ENCODE data around the gene TEX14. TPM values are rescaled to one million over a fixed set of nuclear protein-coding genes. Genes with fewer than 3 reads are reported as not detected.

TEX14 gene
- total and polyA plus RNA-seq, 10 of the 15 experiments (the other 5 are each of a cell fraction or from before 2014, with no cell fraction given), result 0.15 to 1.3 (median 0.66) TPM

GRCh38 chr17:58510075-58510474 lies 181.8 kb downstream of the TEX14 start:
- Histone ChIP-seq H3K9ac (ENCODE audit: control insufficient read depth, insufficient read depth, low read length) (no peak overlapping the region), H3K4me1 (ENCODE audit: control insufficient read depth, insufficient read depth, low read length) (peaks cover 25% of the 10 kb centered on the region), H2AFZ (ENCODE audit: control insufficient read depth, low read depth, low read length) (no peak overlapping the region), H3K4me3 (no peak overlapping the region), H3K4me2 (ENCODE audit: control insufficient read depth, insufficient read depth) (peak overlapping the region; percentile 28; the same call in 1 of the 2 replicates), H4K20me1 (ENCODE audit: control insufficient read depth, insufficient read depth) (peaks cover 2% of the 10 kb centered on the region; the same call in 1 of the 2 replicates), H3K79me2 (ENCODE audit: control insufficient read depth, insufficient read depth, low read length) (peaks cover 36% of the 10 kb centered on the region), H3K36me3 (ENCODE audit: control insufficient read depth in 2 of 2, insufficient read depth in 2 of 2, low read length in 1 of 2) (peaks cover 27 to 47% of the 10 kb centered on the region in 2 experiments; a peak in 3 of 4 replicates), H3K9me3 (replicated peaks; ENCODE audit: control insufficient read depth, insufficient read depth, low read length) (no peaks in the 10 kb centered on the region; the same call in 2 of the 3 replicates), H3K27me3 (replicated peaks in 1 of 2; ENCODE audit: control insufficient read depth in 2 of 2, insufficient read depth in 2 of 2, low read length in 1 of 2) (no peaks in the 10 kb centered on the region), H3K27ac (ENCODE audit: control insufficient read depth, insufficient read depth) (no peak overlapping the region)
- in situ Hi-C loops (cut with MboI), result no loop called here
- RAD21 ChIA-PET (ENCODE audit: unreplicated experiment), result no interaction called here
- FAIRE-seq (peak; percentile 27), DNase-seq (ENCODE audit: low read depth, low spot score) (no peak), ATAC-seq (peak; percentile 10)
- BruUV-seq (replicated peaks), result no TSS peak
- SMC1A ChIA-PET (ENCODE audit: uncharacterized antibody, unreplicated experiment), result interaction anchor here (1.4 kb wide), 1 partner anchor 9 kb away, joined by 4 read pairs; no protein-coding TSS in a partner anchor
- CTCF ChIA-PET, result interaction anchor here (1.6 kb wide), 1 partner anchor 9 kb away, joined by 4 read pairs; no protein-coding TSS in a partner anchor
- POLR2A ChIA-PET, result interaction anchor here (0.5 to 0.6 kb wide), 2 partner anchors 27 to 930 kb away, joined by 4 to 5 read pairs; no protein-coding TSS in a partner anchor
- intact Hi-C loops (cut with micrococcal nuclease; ENCODE audit: unreplicated experiment), result no loop called here
- WGBS (ENCODE audit: insufficient coverage, insufficient replicate concordance, low lambda C conversion rate, missing lambda C conversion rate), result 76% methylated on average over 5 of the region's 5 CpGs
- no peak for TF ChIP-seq RAD21 (IDR thresholded peaks at IDR 0.05; ENCODE audit: insufficient read depth, low read depth, low read length)
- no peak for TF ChIP-seq CHD2 (IDR thresholded peaks at IDR 0.05; ENCODE audit: borderline replicate concordance, low read depth, low read length)
- no peak for TF ChIP-seq NR2C1 (IDR thresholded peaks at IDR 0.05)
- no peak for TF ChIP-seq ATF7 (IDR thresholded peaks at IDR 0.05; ENCODE audit: low read depth)
- no peak for TF ChIP-seq MTA3 (IDR thresholded peaks at IDR 0.05; ENCODE audit: borderline replicate concordance, low read length)
- TF ChIP-seq PAX5 (IDR thresholded peaks at IDR 0.05; ENCODE audit: borderline replicate concordance, low read depth, low read length), result no peak
- no peak for TF ChIP-seq PKNOX1 (IDR thresholded peaks at IDR 0.05)
- no peak for TF ChIP-seq EGR1 (IDR thresholded peaks at IDR 0.05; ENCODE audit: borderline replicate concordance in 1 of 2, low read depth in 2 of 2, low read length in 2 of 2)
- TF ChIP-seq NFXL1 (IDR thresholded peaks at IDR 0.05; ENCODE audit: borderline replicate concordance), result no peak
- TF ChIP-seq SREBF2 (IDR thresholded peaks at IDR 0.05; ENCODE audit: low read length), result no peak
- peak; percentile 62 to 75 for TF ChIP-seq BHLHE40 (IDR thresholded peaks at IDR 0.05; ENCODE audit: borderline replicate concordance in 1 of 2, low read depth in 2 of 2, low read length in 1 of 2)
- no peak for TF ChIP-seq BMI1 (IDR thresholded peaks at IDR 0.05; ENCODE audit: borderline replicate concordance)
- no peak for TF ChIP-seq TCF12 (IDR thresholded peaks at IDR 0.05; ENCODE audit: low read depth, low read length)
- no peak for TF ChIP-seq POLR2A (IDR thresholded peaks at IDR 0.05; ENCODE audit: low read depth, low read length)
- no peak for TF ChIP-seq BCL3 (IDR thresholded peaks at IDR 0.05; ENCODE audit: borderline replicate concordance, insufficient read depth, low read depth, low read length, poor library complexity, severe bottlenecking)
- TF ChIP-seq SMAD5 (IDR thresholded peaks at IDR 0.05; ENCODE audit: low read depth), result no peak
- peak; percentile 43; the same call in 1 of the 2 replicates for TF ChIP-seq HDGF (IDR thresholded peaks at IDR 0.05)
- no peak for TF ChIP-seq YBX1 (IDR thresholded peaks at IDR 0.05)
- TF ChIP-seq MXI1 (IDR thresholded peaks at IDR 0.05; ENCODE audit: low read depth, low read length), result 0 out of 2 replicates have a peak, but pooled peaks have one; percentile 37
- TF ChIP-seq EP300 (IDR thresholded peaks at IDR 0.05; ENCODE audit: borderline replicate concordance in 1 of 2, control insufficient read depth in 1 of 2, low read depth in 2 of 2, low read length in 2 of 2), result no peak
- no peak for TF ChIP-seq POLR2AphosphoS5 (IDR thresholded peaks at IDR 0.05; ENCODE audit: low read length)
- no peak for TF ChIP-seq BACH1 (IDR thresholded peaks at IDR 0.05; ENCODE audit: borderline replicate concordance)
- no peak for TF ChIP-seq CEBPB (IDR thresholded peaks at IDR 0.05; ENCODE audit: borderline replicate concordance in 1 of 2, low read depth in 2 of 2, low read length in 2 of 2)
- TF ChIP-seq NBN (IDR thresholded peaks at IDR 0.05), result no peak
- TF ChIP-seq IKZF1 (conservative IDR thresholded peaks at IDR 0.05), result no peak

Data from GM12878 (cell line).